Heart left ventricle (tissue), 13 donors: ENCODE measurements around the gene CCDC85B.

ENCODE experiments used
- CTCF ChIP-seq, 12 donors: fragments of 200-600 bp; sonication (generic) in 4 of 12; IDR thresholded peaks; one replicate each; pipeline versions ENCODE4 v1.5.0 to v1.8.0; 2018 to 2022; ENCODE audit warnings: antibody characterized with exemption in 12 of 12, mild to moderate bottlenecking in 5 of 12
- POLR2A ChIP-seq, 2 donors: fragments of 450-650 bp; IDR thresholded peaks; one replicate each; pipeline ENCODE4 v1.6.1; 2017; ENCODE audit warnings: antibody characterized with exemption in 2 of 2, mild to moderate bottlenecking in 2 of 2, moderate library complexity in 2 of 2
- donor health status: ischemic (EF 13 %, LVEDD 7.1; RV severe dilation, severe dysfunction).
- donor health status: DM: no; HTN: yes; CAD: no.
- donor health status: DM: no; HTN: no; CAD: no.
- donor health status: ischemic (EF 25% LVEDD 6.9; RV normal size, moderate dysfunction).
- donor health status: ischemic (EF 25% LVEDD 5.7; RV mildly dilated, moderate dysfunction).
- donor health status: ischemic (EF 35%, LVEDD 5.7; RV mildly dilated, moderate dysfunction).
- donor health status: nonischemic (EF 11% LVEDD 7.7; RV severe dilation, severe dysfunction).
- donor health status: DM: yes; HTN: yes; CAD: no.
- donor health status: PGD.
- donor health status: ischemic (EF 29% LVEDD 5.4; RV normal size, mild dysfunction).
- donor health status: nonischemic (EF 23%, LVEDD 6.1; RV moderate dilation, normal function).

- no peak for TF ChIP-seq POLR2A (IDR thresholded peaks at IDR 0.05)
- TF ChIP-seq CTCF (IDR thresholded peaks at IDR 0.05) = no peak
These were observed 8.1 kb upstream of the CCDC85B start for GRCh38 chr11:65882120-65883057.
